SU-DHL-6 (cell line): ENCODE results near the gene SEL1L2.

ENCODE experiments used
- H2AFZ ChIP-seq: fragments of 200-600 bp; sonication (generic); 2 replicates; pipeline ENCODE4 v1.6.1; 2014; ENCODE audit warnings: low read depth, mild to moderate bottlenecking, moderate library complexity, mixed read lengths, antibody characterized with exemption, low read length; ENCODE audit not compliant: severe bottlenecking
- H3F3A ChIP-seq: fragments of 200-600 bp; shearing (Covaris generic); 2 replicates; pipeline ENCODE4 v1.6.0; 2016; ENCODE audit warnings: antibody characterized with exemption, mild to moderate bottlenecking; ENCODE audit not compliant: insufficient read depth
- H3K27ac ChIP-seq: fragments of 200-600 bp; sonication (generic); 2 replicates; pipeline ENCODE4 v1.5.1; 2016; ENCODE audit warnings: low read depth, mild to moderate bottlenecking, low read length, moderate library complexity, mixed read lengths
- H3K27me3 ChIP-seq: fragments of 200-600 bp; sonication (generic), shearing (Covaris generic); 2 replicates; pipeline ENCODE4 v1.6.0; 2014; ENCODE audit warnings: mild to moderate bottlenecking, low read length
- H3K36me3 ChIP-seq: fragments of 200-600 bp; sonication (generic); 2 replicates; pipeline ENCODE4 v1.6.1; 2014; ENCODE audit warnings: mild to moderate bottlenecking, low read length, mixed read lengths
- H3K4me2 ChIP-seq: fragments of 300-600, 200-600 bp; shearing (Covaris generic), sonication (generic); 2 replicates; pipeline ENCODE4 v1.6.0; 2014; ENCODE audit warnings: low read length, low read depth, mild to moderate bottlenecking; ENCODE audit not compliant: poor library complexity, severe bottlenecking
- H3K4me3 ChIP-seq: fragments of 200-600 bp; sonication (generic); 2 replicates; pipeline ENCODE4 v1.5.1; 2014; ENCODE audit warnings: antibody characterized with exemption, low read length, mild to moderate bottlenecking, mixed read lengths; ENCODE audit not compliant: insufficient read depth, poor library complexity, severe bottlenecking
- H3K79me2 ChIP-seq: fragments of 200-600 bp; sonication (generic); 2 replicates; pipeline ENCODE4 v1.6.1; 2014; ENCODE audit warnings: mild to moderate bottlenecking, low read length, moderate library complexity; ENCODE audit not compliant: insufficient read depth
- H3K9ac ChIP-seq: fragments of 200-600 bp; sonication (generic); 2 replicates; pipeline ENCODE4 v1.7.0; 2014; ENCODE audit warnings: mild to moderate bottlenecking, low read length
- H3K9me2 ChIP-seq: fragments of 200-600 bp; sonication (generic); replicated peaks from 2 replicates; pipeline ENCODE4 v1.6.1; 2014; ENCODE audit warnings: low read length; ENCODE audit not compliant: insufficient read depth
- H3K9me3 ChIP-seq: fragments of 200-600 bp; sonication (generic); 2 replicates; pipeline ENCODE4 v1.6.1; 2014; ENCODE audit warnings: low read length, mixed read lengths; ENCODE audit not compliant: insufficient read depth
- H4K20me1 ChIP-seq: fragments of 200-600 bp; sonication (generic); 2 replicates; pipeline ENCODE4 v1.6.1; 2014; ENCODE audit warnings: low read depth, mild to moderate bottlenecking, antibody characterized with exemption, low read length, moderate library complexity, mixed read lengths
- EZH2phosphoT487 ChIP-seq: fragments of 200-600 bp; sonication (generic), shearing (Covaris generic); conservative IDR thresholded peaks from 2 replicates; pipeline ENCODE4 v1.6.1; 2018; ENCODE audit warnings: mild to moderate bottlenecking, antibody characterized with exemption, low read length, moderate library complexity, mixed read lengths
- TF ChIP-seq, protein P1 (sequence below): fragments of 200-600 bp; sonication (generic); IDR thresholded peaks from one replicate; pipeline ENCODE4 v1.5.1; 2017; ENCODE audit warnings: antibody characterized with exemption, mild to moderate bottlenecking, low read length, moderate library complexity; ENCODE audit not compliant: insufficient read depth, poor library complexity, severe bottlenecking

SEL1L2 gene

DNA sequence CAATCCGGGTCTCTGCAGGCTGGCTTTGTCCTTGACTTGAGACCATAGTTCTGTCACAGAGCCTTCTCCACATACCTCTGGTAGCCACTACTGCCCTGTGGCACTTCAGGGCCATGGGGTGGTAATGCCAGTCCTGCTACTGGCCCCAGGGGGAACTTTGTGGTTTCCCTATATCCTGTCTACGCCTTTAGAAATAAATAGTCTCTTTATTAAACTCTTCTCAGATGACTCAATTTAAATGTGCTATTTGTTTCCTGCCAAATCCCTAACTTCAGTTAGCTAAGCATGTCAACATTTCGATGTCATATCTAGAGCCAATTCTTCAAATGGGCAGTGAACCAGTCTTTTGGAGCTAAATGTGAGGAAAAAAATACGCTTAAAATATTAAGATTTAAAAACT, 60.1 kb downstream of the SEL1L2 start:
- H3F3A ChIP-seq: no peaks in the 10 kb centered on the region
- H3K79me2 ChIP-seq: no peaks in the 10 kb centered on the region
- H4K20me1 ChIP-seq: no peaks in the 10 kb centered on the region
- H3K9me3 ChIP-seq: no peaks in the 10 kb centered on the region
- no peaks in the 10 kb centered on the region for H3K36me3 ChIP-seq
- no peaks in the 10 kb centered on the region for H3K27me3 ChIP-seq
- TF ChIP-seq EZH2phosphoT487: no peak
- TF ChIP-seq, protein P1, sequence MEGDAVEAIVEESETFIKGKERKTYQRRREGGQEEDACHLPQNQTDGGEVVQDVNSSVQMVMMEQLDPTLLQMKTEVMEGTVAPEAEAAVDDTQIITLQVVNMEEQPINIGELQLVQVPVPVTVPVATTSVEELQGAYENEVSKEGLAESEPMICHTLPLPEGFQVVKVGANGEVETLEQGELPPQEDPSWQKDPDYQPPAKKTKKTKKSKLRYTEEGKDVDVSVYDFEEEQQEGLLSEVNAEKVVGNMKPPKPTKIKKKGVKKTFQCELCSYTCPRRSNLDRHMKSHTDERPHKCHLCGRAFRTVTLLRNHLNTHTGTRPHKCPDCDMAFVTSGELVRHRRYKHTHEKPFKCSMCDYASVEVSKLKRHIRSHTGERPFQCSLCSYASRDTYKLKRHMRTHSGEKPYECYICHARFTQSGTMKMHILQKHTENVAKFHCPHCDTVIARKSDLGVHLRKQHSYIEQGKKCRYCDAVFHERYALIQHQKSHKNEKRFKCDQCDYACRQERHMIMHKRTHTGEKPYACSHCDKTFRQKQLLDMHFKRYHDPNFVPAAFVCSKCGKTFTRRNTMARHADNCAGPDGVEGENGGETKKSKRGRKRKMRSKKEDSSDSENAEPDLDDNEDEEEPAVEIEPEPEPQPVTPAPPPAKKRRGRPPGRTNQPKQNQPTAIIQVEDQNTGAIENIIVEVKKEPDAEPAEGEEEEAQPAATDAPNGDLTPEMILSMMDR: no peak
- no peak overlapping the region for H3K27ac ChIP-seq
- H2AFZ ChIP-seq: no peak overlapping the region
- H3K9ac ChIP-seq: no peak overlapping the region
- H3K9me2 ChIP-seq: no peaks in the 10 kb centered on the region
- H3K4me2 ChIP-seq: no peak overlapping the region
- H3K4me3 ChIP-seq: no peak overlapping the region

DNA sequence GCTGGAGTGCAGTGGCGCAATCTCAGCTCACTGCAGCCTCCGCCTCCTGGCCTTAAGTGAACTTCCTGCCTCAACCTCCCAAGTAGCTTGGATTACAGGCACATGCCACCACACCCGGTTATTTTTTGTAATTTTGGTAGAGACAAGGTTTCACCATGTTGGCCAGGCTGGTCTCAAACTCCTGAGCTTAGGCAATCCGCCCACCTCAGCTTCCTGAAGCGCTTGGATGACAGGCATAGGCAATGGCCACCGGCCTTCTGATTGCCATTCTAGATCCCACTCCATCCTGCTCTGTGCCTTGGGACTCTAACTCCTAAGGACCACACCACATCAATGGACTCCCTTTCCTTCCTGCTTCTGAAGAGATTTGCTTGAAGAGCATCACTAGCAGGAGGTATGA, 60.6 kb downstream of the SEL1L2 start:
- H3K27me3 ChIP-seq: no peaks in the 10 kb centered on the region
- no peaks in the 10 kb centered on the region for H3F3A ChIP-seq
- no peak overlapping the region for H3K27ac ChIP-seq
- H3K4me2 ChIP-seq: no peak overlapping the region
- TF ChIP-seq EZH2phosphoT487: no peak
- TF ChIP-seq, protein P1: no peak
- no peak overlapping the region for H3K9ac ChIP-seq
- H3K4me3 ChIP-seq: no peak overlapping the region
- H3K36me3 ChIP-seq: no peaks in the 10 kb centered on the region
- H3K9me2 ChIP-seq: no peaks in the 10 kb centered on the region
- no peak overlapping the region for H2AFZ ChIP-seq
- no peaks in the 10 kb centered on the region for H3K79me2 ChIP-seq
- no peaks in the 10 kb centered on the region for H3K9me3 ChIP-seq
- no peaks in the 10 kb centered on the region for H4K20me1 ChIP-seq

DNA sequence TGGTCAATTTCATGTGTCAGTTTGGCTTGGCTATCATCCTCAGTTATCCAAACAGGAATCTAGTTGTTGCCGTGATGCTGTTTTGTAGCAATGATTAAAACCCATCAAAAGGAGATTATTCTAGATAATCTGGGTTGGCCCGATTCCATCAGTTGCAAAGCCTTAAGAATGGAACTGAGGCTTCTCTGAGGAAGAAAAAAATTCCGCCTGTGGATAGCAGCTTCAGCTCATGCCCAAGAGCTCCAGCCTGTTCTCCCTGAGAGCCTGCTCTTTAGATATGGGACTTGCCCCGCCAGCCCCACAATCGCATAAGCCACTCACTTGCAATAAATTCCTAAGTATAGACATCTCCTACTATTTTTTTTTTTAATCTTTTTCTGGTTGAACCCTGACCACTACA, 61.5 kb downstream of the SEL1L2 start:
- Histone ChIP-seq H2AFZ (no peak overlapping the region), H3F3A (no peaks in the 10 kb centered on the region), H3K36me3 (no peaks in the 10 kb centered on the region), H3K9me2 (no peaks in the 10 kb centered on the region), H3K27me3 (no peaks in the 10 kb centered on the region), H3K4me3 (no peak overlapping the region), H4K20me1 (no peaks in the 10 kb centered on the region), H3K27ac (no peak overlapping the region), H3K9ac (no peak overlapping the region), H3K79me2 (no peaks in the 10 kb centered on the region), H3K9me3 (no peaks in the 10 kb centered on the region), H3K4me2 (no peak overlapping the region)
- TF ChIP-seq, protein P1: no peak
- no peak for TF ChIP-seq EZH2phosphoT487
